Endothelial cell of hepatic sinusoid (primary cell): ENCODE measurements around the gene OPRL1.
"Not testable (repeated sequence)": the region's sequence is repeated elsewhere in the genome, so short reads cannot be mapped to it uniquely, and the experiment has no call there.

Experiments used
- in situ Hi-C: cut with HindIII; loops from 2 replicates; pipeline ENCODE4 v1.10.0; 2017; ENCODE audit warnings: low sequenced_read_pairs

The OPRL1 gene

DNA sequence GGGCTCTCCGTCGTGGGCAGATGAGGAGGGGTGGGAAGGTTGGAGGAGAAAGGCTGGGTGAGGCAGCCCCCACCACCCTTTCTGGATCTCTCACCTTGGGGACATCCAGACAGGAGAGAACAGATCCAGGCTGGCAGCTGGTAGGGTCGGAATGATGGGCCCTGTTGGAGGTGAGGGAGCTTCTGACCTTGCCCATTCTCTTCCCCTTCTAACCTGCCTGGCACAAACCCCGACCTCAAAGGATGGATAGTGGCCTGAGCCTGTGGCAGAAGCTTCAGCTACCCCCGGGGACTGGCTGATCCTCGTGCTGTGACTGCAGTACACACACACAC lies 33.5 kb downstream of the OPRL1 start:
- in situ Hi-C loops = loop anchor here (5.0 kb wide), 1 partner anchor 61 kb away; no protein-coding TSS in a partner anchor

DNA sequence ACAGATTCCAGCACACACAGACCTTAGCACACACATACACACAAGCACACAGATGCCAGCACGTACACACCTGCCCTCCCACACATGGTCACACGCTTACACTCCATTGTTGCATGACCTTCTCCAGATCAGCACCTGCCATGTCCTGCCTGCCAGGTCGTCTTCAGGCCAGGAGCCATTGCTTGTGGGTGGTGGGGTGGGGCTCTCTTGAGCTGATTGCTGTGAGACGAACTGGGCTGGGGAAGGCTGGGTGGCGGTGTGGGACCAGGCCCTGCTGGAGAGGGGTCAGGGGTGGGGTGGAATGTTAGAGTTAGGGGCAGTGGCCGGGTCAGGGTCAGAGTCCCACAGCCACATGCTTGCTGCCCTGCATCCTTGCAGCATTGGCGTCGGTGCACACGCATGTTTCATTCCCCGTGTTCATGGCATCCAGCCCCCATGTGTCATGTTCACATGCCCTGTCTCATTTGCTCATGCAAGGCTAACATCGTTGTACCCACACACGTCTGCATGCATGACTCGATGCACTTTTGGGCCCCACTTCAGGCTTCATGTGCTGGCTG lies 34.0 kb downstream of the OPRL1 start:
- in situ Hi-C loops = loop anchor here (5.0 kb wide), 1 partner anchor 62 kb away; no protein-coding TSS in a partner anchor

DNA sequence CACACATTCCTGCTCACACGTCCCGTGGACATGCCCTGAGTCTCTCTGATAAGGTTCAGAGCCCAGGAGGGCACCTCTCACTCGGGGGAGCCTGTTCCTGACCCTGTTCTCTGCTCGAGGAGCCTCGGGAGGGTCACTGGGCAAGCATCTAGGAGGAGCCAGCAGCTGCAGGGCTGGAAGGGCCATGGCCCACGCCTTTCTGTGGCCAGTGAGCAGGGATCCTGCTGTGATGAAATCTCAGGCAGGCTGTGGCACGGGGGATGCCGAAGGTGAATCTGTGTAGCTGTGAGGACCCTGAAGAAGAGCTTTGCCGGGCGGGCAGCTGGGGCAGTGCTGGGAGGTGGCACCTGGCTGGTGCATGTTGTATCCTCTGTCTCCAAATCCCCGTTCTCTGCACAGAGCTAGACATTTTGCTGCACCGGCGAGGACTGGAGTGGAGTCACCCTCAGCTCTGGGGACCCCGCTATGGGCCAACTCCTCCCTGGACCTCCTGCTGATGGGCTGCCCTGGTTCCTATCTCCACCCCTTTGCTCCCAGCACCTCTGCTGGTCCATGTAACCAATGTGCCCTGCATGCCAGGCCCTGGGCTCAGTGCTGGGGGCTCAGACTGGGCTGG lies 34.6 kb downstream of the OPRL1 start:
- in situ Hi-C loops = loop anchor here (5.0 kb wide), 1 partner anchor 62 kb away; no protein-coding TSS in a partner anchor

DNA sequence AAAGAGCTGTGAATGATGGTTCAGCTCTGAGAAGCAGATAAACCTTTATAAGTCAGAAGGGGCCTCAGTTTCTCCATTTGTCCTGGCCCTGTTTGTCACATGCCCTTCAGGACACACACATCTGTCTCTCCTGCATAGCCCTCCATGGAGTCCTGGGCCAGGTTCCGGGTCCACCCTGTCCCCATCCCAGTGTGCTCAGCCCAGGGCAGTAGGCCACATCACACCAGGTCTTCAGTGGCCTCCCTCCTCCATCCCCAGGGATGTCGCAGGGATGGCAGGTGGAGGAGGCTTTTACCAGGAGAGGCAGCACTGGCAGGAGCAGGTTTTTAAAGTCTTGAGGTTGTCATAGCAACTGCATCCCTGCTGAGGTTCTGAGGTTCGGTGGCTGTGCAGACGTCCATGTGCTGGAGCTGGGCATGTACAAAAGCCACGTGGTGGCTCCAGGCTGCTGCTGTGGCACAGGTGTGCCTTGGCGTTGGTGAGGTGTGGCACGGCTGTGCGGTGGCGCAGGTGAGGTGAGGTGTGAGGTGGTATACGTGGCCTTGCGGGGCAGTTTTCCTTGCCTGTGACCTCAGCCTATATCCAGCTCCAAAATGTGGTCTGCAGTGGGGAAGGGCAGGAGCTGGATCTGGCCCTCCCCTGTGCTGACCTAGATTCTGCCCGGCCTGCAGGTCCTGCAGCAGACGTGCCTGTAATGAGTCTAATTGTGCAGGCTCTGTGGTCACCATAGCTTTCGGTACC lies 35.5 kb downstream of the OPRL1 start:
- in situ Hi-C loops = no loop called here

DNA sequence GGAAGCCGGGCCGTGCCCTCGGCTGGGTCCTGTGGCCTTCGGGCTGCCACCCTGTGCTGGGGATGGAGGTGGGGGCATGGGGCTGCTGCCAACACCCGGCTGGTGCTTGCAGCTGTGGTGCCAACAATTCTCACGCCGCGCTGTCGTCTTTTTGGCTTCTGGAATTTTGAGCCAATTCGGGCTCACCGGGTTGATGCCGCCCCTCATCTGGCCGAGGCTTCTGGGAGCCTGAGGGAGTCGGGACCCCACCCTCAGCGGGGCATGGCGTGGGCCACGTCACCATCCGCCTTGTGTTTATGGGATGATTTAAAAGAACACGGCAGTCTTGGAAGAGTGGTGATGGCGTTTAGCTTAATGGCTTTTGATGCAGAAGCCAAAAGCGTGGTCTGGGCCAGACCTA lies 36.1 kb downstream of the OPRL1 start:
- in situ Hi-C loops = no loop called here

DNA sequence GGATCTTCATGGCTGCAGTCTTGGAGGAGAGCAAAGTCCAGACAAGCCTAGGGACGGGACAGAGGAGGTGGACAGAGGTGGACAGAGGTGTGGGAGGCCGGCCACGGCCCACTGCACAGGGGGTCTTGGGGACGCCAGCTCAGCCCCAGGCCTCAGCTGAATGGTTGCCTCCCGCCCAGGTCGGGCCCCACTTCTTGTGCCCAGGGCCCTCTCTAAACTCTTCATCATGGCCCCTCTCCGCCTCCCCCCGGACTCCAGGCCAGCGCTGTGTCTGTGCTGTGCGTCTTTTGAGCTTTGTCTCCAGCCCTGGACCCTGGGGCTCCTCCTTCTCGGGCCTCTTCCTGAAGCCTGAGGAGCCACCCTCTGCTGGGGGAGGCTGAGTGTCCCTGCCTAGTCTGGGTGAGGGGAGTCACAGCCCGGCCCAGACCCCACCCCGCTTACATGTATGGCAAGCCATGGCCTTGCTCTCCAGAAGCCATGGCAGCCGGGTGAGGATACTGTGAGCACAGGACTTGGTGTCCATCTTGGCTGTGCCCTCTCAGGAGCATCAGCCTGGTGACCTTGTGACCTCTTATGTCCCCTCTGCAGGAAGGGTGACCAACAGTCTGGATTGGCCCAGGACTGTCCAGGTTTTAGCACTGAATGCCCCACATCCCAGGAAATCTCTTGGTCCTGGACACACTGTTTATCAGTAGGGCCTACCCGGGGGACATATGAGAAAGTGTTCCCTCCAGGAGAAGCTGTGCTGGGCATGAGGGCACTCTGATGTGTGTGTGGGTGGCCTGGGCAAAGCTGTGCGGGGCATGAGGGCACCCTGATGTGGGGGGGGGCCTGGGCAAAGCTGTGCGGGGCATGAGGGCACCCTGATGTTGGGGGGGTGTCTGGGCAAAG lies 36.9 kb downstream of the OPRL1 start:
- in situ Hi-C loops = no loop called here

DNA sequence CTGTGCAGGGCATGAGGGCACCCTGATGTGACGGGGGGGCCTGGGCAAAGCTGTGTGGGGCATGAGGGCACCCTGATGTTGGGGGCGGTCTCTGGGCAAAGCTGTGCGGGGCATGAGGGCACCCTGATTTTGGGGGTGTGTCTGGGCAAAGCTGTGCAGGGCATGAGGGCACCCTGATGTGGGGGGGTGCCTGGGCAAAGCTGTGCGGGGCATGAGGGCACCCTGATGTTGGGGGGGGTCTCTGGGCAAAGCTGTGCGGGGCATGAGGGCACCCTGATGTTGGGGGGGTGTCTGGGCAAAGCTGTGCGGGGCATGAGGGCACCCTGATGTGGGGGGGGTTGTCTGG lies 37.5 kb downstream of the OPRL1 start:
- in situ Hi-C loops = not testable (repeated sequence)

DNA sequence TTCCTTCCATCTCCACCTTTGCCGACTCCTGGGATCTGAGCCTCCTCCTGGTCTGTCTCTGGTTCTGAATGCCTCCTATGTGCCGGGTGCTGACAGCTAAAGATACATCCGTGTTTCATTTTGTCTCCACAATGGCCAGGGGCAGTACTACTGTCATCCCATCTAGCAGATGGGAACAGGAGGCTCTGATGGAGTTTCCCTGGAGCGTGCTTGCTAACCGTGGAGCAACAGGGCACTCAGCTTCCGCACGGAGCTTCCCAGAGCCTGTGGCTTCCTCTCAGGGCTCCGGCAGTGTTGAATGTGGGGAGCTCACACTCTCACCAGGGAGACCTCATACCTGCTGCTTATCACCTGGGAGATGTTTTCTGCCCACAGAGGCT lies 39.4 kb downstream of the OPRL1 start:
- in situ Hi-C loops = no loop called here

DNA sequence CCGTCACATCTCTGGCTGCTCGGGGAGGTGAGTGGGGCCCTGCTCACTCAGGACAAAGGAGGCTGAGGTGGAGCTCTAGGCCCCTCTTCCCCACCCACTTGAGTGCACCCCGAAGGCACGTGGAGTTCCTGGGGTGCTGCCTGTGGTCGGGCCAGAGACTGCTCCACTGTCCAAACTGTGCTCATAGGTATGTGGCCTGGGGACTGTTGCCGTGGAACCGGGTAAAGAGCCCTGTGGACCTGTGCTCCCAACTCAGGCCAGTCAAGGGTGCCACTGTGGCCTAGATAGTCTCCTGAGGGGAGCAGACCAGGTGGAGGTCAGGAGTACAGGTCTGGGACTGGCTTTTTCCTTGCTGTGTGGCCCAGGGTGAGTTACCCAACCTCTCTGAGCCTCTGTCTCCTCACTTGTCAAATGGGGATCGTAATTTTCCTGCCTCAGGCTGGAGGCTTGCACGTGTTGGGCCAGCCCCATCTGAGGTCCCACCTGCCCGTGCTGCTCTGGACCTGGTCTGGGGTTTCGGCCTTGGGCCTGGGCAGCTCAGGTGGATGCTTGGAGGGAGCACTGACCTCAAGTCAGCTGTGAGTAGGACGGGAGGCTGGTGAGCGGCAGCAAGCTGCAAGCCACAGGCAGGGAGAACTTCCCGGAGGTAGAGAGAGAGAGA lies 39.9 kb downstream of the OPRL1 start:
- in situ Hi-C loops = no loop called here

DNA sequence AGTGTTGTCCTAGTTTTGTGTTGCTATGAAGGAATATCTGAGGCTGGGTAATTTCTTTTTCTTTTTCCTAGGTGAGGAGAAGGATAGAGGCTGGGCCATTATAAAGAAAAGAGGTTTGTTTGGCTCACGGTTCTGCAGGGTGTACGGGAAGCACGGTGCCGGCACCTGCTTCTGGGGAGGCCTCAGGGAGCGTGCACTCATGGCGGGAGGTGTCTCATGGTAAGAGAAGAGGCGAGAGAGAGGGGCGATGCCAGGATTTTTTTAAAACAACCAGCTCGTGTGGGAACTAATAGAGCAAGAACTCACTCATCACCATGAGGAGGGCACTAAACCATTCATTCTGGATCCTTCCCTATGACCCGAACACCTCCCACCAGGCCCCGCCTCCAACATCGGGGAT lies 41.7 kb downstream of the OPRL1 start:
- in situ Hi-C loops = no loop called here

DNA sequence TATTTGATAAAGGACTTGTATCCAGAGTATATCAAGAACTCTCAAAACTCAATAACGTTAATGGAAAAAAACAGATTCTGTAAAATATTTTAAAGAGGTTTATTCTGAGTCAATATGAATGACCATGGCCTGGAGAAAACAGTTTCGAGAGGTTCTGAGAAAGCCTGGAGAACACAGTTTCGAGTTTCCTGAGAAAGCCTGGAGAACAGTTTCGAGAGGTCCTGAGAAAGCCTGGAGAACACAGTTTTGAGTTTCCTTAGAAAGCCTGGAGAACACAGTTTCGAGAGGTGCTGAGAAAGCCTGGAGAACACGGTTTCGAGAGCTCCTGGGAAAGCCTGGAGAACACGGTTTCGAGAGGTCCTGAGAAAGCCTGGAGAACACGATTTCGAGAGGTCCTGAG lies 43.0 kb downstream of the OPRL1 start:
- in situ Hi-C loops = not testable (repeated sequence)

DNA sequence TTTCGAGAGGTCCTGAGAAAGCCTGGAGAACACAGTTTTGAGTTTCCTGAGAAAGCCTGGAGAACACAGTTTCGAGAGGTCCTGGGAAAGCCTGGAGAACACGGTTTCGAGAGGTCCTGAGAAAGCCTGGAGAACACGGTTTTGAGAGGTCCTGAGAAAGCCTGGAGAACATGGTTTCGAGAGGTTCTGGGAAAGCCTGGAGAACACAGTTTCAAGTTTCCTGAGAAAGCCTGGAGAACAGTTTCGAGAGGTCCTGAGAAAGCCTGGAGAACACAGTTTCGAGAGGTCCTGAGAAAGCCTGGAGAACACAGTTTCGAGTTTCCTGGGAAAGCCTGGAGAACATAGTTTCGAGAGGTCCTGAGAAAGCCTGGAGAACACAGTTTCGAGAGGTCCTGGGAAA lies 43.6 kb downstream of the OPRL1 start:
- in situ Hi-C loops = not testable (repeated sequence)

DNA sequence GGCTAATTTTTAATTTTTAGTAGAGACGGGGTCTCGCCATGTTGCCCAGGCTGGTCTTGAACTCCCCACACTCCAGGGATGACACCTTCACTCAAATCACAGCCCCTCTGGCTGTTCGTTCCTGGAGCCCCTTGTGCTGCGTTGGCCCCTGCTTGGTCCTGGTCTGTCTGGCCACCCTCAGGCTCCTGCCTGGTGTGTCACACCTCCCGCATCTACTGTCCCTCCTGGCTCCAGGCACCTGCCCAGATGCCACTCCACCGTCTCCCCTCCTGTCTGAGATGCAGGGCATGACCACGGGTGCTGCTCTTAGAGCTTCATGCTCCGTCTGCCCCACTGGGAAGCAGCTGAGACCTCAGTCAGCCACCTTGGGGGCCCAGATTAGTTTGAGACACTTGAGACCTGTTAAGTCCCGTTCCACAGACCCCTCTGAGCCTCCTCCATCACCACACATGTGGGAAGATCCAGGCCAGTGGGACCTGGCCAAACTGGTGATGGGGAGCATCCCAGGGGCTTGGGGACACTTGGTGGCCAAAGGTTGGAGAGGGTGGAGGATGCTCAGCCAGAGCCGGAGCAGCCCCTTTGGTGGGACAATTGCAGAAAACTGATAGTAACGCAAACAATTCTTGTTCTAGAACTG lies 49.4 kb downstream of the OPRL1 start:
- in situ Hi-C loops = no loop called here

DNA sequence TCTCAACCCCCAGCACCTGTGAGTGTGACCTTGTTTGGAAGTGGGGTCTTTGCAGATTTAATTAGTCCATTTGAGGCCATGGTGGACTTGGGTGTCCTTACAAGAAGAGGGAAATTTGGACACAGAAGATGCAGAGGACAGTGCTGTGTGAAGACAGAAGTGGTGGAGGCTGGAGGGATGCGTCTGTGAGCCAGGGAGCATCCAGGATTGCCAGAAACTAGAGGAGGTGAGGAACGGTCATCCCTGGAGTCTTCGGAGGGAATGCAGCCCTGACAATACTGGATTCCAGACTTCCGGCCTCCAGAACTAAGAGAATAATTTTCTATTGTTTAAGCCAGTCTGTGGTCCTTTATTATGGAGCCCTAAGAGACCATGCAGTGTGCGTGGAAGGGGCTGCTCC lies 50.4 kb downstream of the OPRL1 start:
- in situ Hi-C loops = no loop called here

DNA sequence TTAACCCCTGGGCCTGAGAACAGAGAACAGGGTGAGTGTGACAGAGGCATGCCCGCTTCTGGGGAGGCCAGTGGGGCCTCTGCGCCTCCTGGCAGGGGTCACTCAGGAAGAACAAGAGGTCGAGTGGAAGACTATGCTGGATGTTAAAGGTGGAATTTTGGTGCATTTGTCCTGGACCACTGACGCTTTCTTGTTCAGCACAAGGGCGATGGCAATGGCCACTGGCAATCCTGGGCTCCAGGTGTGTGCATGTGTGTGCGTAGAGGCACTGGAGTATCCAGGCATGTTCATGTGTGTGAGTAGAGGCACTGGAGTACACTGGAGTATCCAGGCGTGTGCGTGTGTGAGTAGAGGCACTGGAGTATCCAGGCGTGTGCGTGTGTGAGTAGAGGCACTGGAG lies 51.0 kb downstream of the OPRL1 start:
- in situ Hi-C loops = no loop called here

DNA sequence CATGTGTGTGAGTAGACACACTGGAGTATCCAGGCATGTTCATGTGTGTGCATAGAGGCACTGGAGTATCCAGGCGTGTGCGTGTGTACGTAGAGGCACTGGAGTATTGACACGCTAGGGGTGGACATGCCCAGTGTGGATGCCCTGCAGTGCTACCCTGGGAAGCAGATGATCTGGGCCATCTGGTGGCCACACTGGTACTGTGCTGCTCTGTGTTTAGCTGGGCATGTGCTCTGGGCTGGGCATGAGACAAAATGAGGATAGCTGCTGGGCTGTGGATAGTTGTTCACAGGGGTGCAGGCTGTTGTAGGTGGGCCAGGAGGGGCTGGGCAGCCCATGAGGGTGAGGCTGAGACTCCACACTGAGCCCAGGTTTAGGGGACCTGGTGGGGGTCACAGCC lies 51.5 kb downstream of the OPRL1 start:
- in situ Hi-C loops = no loop called here

DNA sequence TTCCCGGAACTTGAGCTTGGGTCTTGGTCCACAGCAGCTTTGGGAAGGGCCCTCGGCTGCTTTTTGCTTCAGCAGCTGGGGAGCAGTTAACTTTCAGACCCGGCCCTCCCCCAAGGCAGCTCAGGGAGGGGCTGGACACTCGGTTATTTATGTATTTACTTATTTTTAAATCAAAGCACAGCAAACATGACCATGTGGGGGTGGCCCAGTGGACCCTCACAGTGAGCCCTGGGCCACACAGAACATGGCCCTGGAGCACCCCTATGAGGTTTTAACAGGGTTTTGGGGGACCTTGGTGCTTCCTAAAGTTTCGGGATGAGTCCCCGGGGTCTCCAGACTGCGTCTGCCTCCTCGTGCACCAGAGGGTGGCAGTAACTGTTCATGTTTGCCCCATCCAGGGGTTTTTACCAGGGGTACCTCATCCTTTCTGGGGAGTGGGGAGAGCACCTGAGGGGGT lies 54.1 kb downstream of the OPRL1 start:
- in situ Hi-C loops = no loop called here

DNA sequence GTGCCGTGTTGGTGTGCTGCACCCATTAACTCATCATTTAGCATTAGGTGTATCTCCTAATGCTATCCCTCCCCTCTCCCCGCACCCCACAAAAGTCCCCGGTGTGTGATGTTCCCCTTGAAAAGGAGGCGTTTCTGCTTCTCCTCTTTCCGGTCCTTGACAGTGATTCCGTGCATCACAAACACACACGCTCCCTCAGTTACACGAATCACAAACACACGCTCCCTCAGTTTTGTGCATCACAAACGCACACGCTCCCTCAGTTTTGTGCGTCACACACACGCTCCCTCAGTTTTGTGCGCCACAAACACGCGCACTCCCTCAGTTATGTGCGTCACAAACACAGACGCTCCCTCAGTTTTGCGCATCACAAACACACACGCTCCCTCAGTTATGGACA lies 54.9 kb downstream of the OPRL1 start:
- in situ Hi-C loops = not testable (repeated sequence)

DNA sequence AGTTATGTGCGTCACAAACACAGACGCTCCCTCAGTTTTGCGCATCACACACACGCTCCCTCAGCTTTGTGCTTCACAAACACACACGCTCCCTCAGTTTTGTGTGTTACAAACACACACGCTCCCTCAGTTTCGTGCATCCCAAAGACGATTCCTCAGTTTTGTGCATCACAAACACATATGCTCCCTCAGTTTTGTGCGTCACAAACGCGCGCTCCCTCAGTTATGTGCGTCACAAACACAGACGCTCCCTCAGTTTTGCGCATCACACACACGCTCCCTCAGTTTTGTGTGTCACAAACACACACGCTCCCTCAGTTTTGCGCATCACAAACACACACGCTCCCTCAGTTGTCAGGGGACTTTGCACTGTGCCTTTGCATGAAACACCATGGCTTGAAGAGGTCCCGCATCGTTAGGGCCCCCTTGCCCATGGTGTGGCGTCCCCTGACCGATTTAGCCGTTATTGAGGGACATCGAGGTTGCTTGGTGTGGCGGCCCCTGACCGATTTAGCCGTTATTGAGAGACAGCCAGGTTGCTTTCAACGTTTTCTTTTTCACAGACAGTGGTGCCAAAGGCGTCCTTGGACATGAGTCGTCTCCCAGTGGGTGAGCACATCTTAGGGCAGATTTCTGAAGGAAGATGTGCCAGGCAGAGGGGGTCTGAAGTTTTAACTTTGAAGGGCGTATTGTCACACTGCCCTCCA lies 56.3 kb downstream of the OPRL1 start:
- in situ Hi-C loops = no loop called here

DNA sequence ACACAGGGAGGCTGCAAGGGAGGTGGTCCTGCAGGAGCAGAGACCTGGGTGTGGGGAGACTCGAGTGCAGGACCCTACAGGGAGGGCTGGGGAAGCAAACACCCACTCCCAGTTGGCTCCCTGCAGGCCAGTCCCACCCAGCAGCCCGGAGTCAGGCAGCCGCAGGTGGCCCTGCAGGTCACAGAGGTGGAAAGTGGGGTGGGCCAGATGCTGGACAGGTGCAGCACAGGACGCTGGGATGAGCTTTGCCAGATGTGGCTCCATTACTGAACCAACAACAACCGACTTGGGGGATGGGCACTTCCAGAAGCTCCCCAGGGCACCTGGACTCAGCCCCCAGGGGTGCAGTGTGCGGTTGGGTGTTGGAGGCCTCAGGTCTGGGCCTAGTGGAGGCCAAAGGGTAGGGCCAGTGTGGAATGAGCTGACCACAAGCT lies 57.7 kb downstream of the OPRL1 start:
- in situ Hi-C loops = no loop called here
